GM21381 (cell line): ENCODE results near the gene CMTM2.
A peak's percentile ranks its signal among the peaks of the same experiment; 100 is the strongest.
"Not testable (repeated sequence)": the region's sequence is repeated elsewhere in the genome, so short reads cannot be mapped to it uniquely, and the experiment has no call there.

Experiments
- ATAC-seq: cut with Tn5 transposase; IDR thresholded peaks from one replicate; pipeline ENCODE4 v1.9.1; 2021; ENCODE audit warnings: mild to moderate bottlenecking, moderate library complexity; ENCODE audit not compliant: unreplicated experiment

CMTM2 gene

DNA sequence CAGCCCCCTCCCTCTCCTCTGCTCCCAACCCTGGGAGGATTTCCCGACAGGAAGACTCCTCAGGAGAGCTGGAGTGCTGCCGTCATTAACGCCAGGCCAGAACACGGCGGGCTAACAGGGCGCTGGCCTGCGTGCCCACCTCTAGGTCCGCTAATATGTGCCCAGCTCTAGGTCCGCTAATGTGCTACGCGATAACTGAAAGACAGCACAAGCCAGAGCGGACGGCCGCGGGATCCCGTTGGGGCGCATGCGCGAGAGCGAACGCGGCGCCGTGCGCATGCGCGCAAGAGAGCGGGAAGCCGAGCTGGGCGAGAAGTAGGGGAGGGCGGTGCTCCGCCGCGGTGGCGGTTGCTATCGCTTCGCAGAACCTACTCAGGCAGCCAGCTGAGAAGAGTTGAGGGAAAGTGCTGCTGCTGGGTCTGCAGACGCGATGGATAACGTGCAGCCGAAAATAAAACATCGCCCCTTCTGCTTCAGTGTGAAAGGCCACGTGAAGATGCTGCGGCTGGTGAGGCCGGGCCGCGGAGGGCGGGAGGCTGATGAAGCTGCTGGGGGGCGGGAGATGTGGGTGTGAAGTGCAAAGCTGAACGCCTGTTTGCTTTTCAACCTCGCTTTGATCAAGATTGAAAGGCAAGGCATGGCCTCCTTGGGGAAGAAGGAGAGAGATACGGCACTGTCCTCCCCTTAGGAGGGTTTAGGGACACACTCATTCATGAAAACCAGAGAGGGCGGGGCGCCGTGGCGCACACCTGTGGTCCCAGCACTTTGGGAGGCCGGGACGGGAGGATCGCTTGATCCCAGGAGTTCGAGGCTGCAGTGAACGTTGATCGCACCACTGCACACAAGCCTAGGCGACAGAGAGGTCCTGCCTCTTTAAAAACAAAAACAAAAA lies 26.7 kb upstream of the CMTM2 start, which contains the start of gene CKLF:
Gene CKLF, plus strand, starts transcription at position 291 of the 892 bp plus-strand sequence. Its CDS starts 140 bp downstream, at position 431.
- ATAC-seq = peak; percentile 78

DNA sequence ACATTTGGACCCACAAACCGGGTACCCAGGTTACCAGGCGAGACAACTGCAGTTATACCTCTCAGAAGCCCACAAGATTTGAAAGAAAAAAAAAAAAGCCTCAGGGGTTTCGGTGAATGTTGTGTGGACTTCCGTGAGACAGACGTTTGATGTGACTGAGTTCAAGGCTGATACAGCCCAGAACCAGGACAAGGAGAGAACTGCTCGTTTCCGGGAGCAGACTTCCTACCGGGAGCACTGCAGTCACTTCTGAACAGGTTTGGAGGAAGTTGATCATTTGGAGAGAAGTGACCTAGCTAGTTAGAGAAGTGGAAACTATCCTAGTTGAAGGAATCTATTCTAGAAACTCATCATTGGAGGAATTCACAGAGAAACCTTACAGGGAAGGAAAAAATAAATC lies 26.0 kb upstream of the CMTM2 start:
- no peak for ATAC-seq

DNA sequence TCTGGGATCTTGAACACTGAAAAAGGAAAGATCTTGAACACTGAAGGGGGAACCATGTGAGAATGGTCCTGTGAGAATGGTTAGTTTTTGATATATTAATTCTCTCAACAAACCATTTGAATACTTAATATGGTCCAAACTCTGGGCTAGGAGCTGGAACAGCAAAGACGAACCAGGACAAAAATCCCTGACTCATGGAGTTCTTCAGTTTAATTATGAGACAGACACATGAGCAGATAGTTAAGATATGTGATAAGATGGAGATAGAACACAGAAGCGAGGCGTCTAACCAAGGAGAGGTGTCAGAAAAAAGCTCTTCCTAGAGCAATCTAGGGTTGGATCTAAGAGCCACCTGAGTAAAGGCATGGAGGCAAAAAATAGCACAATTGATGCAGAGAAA lies 25.2 kb upstream of the CMTM2 start:
- no peak for ATAC-seq

DNA sequence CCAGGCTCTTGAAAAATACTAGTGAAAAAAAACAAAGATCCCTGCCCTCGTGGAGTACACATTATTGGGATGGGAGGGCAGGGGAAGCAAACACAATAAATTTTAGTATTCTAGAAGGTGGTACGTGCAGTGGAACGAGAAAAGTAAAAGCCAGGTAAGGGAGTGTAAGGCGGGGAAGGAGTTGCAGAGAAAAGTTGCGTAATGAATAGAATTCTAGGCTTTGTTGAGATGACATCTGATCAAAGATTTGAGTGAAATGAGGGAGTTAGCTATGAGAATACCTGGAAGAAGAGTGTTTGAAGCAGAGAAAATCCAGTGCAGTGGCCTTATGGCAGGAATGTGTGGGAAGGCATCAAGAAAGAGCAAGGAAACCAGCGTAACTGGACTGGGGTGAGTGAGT lies 24.8 kb upstream of the CMTM2 start:
- ATAC-seq = no peak

DNA sequence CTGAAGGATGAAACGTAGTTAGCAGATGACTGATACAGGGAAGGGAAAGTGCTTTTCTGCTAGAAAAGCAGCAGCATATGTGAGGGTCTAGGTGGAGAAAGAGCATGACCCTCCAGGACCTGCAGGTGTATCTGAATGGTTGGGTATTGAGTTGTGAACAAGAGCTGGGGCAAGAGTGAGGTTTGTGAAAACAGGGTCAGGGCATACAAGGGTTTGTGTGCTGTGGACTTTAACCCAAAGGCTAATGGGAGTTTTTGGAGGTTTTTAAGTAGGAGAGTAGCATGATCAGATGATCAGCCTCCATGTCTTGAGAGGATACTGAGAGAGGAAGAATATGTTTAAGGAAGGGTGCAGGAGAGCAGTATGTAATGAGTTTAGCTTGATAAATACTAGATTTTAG lies 19.2 kb upstream of the CMTM2 start:
- no peak for ATAC-seq

DNA sequence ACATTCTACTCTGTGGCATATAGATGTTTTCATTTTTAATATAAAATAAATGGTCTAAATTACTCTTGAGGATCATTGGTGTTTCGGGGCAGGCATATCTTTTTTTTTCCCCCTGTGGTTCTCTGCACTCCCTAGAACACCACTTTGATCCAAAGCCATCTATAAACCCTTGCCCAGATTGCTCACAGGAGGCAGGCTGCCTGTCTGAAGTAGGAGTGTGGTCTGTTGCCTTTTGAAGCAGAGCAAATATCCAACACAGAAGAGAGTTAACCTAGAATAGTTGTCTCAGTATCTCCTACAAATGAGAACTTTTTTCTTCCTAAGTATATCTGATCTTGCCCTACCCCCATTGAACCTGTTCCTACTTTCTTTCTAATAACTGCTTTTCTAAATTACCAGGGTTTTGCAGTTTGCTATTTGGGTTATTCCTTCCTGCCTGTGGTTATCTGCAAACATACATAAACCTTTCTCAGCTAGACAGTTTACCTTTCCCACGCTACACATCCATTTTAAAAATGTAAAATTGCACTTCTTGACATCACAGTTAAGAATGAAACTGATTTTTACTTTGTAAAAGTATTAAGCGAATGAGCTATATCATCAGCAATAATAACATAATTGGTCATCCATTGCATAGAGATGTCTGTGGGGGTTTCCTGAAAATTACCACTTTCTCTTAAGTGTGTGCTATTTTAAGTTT lies 17.7 kb upstream of the CMTM2 start:
- no peak for ATAC-seq

DNA sequence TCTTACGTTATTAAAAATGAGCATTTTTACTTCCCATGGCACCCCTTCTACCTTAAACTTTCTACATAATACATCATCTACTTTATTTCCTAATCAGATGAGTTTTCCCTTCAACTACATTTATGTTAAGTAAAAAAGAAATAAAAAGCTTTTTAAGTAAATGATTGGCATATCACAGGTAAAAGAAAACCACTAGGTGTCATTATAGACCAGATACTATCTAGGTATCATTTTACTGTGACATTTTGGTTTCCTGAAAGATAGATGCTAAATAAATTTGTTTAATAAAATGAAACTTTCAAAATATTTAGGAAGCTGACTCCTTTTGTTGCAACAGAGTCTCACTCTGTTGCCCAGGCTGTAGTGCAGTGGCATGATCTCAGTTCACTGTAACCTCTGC lies 16.9 kb upstream of the CMTM2 start:
- ATAC-seq = no peak

DNA sequence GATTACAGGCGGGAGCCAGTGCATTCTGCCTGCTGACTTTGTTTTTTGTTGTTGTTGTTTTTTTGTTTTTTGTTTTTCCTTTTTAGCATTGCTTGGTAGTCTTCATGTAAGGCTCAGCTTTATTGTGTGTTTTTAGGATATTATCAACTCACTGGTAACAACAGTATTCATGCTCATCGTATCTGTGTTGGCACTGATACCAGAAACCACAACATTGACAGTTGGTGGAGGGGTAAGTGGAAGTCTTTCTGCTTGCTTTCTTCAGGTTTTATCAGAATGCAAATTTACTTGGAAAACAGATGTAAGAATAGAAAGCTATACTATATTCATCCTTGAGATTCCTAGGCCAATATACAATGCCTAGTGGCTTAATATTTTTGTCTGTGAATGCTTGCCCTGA lies 16.3 kb upstream of the CMTM2 start:
- ATAC-seq = no peak

DNA sequence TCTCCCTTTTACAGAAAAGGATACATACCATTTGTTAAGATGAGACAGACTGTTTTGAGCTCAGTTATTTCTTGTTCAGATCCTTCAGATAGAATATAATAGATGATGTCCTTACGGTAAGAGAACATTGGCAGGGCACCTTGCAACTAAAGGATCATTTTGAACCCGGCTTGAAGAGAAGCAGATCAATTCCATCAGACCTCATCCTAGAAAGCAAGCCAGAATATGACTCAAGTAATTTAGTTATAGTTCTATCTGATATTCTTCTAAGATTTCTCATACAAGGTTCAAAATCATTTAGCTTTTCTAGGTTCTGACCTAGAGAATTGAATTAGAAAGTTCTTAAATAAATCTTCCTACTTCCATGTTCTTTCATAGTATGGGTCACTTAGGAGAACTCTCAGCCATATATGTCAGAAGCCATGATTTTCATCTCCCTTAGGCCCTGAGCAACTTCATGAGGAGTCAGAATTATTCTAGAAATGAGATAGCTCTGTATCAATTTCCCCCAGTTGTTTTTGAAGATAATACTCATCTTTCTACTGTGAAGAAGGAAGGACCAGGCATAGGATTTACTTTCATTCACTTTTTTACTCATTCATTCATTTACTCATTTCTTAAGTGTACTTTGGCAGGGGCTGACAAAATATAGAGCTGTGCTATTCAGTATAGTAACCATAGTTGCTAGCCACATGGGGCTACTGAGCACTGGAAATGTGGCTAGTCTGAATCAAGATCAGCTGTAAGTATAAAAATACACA lies 15.5 kb upstream of the CMTM2 start:
- no peak for ATAC-seq

DNA sequence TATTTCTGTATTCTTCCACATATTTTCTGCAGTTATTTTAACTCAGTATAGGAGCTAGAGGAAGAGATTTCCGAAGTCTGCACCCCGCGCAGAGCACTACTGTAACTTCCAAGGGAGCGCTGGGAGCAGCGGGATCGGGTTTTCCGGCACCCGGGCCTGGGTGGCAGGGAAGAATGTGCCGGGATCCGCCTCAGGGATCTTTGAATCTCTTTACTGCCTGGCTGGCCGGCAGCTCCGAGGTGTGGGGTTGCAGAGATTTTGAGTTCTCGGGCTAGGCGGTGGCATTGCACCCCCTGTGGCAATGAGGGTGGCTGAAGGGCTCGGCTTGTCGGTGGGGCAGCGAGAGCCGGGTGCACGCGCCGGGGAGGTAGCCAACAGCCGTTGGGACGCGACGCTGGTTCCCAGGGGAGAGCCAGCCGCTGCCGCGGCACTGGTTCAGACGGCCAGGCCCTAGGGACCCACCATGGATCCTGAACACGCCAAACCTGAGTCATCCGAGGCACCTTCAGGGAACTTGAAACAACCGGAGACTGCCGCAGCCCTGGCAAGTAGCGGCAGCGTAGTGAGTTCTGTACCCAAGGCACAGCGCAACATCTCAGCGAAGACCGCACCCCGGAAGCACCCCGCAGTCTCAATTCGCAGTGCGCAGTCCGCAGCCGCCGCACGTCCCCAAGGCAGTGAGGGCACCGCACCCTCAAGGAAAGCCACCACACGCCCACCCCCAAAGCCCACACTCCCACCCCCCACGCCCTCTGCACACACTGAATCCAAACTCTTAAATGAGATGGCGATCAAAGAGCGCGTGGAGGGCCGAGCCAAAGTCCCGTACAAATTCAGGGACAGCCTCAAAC lies 13.0 kb upstream of the CMTM2 start, which contains the start of gene CMTM1:
Gene CMTM1, plus strand, starts transcription at position 389 of the 851 bp plus-strand sequence. Its CDS starts 75 bp downstream, at position 464.
- ATAC-seq = no peak

DNA sequence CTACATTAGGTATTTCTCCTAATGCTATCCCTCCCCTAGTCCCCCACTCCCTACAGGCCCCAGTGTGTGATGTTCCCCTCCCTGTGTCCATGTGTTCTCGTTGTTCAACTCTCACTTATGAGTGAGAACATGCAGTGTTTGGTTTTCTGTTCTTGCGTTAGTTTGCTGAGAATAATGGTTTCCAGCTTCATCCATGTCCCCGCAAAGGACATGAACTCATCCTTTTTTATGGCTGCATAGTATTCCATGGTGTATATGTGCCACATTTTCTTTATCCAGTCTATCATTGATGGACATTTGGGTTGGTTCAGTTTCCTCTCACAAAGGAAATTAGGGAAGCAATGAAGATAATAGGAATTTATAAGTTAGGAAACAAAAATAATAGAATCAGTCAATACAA lies 12.0 kb upstream of the CMTM2 start:
- ATAC-seq = not testable (repeated sequence)

DNA sequence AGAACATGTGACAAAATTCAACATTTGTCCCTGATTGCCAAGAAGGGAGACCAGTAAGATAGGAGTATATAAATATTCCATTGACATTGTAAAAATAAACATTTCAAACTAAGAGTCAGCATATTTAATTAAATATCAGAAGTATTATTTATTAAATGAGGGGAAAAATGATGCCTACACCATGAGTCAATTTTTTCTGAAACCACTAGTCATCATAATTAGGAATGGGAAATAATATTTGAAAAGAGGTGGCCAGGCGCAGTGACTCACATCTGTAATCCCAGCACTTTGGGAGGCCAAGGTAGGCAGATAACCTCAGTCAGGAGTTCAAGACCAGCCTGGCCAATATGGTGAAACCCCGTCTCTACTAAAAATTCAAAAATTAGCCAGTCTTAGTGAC lies 10.9 kb upstream of the CMTM2 start:
- ATAC-seq = no peak

DNA sequence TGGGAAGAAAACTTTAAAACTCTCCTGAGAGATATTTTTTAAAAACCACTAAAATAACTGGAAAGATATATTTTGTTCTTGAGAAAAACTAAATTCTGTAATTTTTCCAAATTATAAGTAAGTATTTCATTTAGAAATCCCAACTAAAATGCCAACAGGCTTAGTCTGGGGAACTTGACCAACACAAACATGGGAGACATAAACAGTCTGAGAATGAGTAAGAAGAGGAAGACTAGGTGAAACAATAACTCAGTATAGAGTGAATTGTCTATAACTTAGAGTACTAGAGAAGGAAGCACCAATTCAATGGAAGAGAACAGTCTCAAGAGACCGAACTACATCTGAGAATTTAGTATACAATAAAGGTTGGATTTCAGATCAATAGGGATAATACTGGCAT lies 10.1 kb upstream of the CMTM2 start:
- ATAC-seq = no peak

DNA sequence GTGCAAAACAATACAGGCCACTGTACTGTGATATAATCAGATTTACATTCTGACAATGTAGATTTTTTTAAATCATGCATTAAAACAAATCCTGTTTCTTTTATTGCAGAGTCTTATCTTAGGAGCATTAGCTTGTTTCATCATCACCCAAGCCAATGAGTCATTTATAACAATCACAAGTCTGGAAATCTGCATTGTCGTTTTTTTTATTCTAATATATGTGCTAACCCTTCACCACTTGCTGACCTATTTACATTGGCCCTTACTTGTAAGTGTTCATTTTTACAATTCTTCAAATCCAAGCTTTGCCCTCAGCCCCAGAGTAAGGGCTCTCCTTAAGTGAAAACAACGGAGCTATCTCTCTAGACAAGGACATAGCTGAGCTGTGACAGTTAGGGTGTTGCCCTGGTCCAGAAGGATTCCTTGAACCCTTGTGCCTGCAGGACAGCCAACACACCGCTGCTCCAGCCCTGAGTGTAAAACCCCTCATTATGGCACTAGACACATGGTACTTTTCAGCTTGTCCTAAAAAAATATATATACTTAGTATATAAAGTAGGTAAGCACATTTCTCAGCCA lies 9.3 kb upstream of the CMTM2 start:
- ATAC-seq = no peak

DNA sequence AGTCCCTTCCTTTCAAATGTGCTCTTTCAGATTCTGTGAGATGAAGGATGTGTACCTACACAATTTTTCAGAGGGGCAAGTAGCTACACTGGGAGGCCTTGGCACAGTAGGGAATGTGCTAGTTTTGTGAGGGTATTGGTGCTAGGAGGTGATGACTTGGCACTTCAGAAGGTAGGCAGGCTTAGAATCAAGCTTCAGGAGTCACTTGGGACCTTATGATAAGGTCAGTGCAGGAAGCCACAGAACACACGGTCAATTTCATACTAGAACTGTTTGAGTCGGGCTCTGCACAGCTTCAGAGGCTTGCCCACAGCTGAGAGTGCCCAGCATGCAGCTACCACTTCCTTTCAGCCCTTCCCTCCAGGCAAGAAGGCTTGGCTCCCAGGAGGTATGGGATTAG lies 6.9 kb upstream of the CMTM2 start:
- no peak for ATAC-seq

DNA sequence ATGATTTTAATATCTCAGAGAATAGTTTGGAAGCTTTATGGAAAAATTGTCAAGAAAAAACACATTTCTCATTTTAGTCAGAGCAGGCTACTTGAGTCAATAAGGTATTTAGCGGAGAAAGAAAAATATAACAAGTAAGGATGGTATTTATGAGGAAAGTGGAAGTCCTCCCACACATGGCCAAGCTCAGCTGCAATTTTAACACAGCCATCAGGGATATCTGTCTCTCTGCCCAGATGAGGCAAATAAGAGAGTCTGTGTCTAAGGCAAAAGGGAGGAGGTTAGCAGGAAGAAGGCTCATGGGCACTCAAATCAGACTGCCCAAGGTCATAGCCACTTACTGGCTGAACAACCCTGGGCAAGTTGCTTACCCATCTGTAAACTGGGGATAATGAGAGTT lies 5.2 kb upstream of the CMTM2 start:
- ATAC-seq = no peak

DNA sequence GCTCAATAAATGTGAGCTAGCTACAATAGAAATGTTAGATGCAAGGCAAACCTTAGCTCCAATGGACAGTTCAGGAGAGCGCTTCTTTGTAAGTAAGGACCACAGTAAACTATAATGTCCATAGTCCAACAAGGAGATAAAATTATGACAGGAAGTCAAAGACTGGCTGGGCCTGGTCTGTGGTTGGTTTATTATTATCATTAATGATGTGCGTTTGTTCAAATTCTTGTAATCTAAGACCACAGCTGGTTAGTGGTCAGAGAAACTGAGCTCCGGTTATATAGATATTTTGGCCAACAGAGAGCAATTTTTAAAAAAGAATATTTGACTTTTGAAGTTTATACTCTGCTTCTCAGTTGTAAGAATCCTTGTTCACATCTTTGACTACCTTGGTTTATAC lies 4.7 kb upstream of the CMTM2 start:
- no peak for ATAC-seq

DNA sequence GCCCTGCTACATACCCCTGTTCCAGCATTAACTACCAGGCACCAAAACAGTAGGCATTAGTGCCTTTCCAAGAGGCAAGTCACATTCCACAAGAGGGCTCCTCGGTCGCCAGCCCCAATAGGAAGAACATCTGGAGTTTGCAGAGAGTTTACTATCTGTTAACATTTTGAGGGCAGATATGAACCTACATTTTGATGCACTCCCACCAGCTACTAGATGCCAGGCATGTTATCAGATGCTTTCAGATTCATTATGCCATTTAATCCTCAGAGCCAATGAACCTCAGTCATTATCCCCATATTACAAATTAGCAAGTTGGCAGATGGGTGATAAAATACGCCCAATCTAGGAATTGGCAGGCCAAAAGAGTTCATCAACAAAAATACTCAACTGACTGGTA lies 4.2 kb upstream of the CMTM2 start:
- no peak for ATAC-seq

DNA sequence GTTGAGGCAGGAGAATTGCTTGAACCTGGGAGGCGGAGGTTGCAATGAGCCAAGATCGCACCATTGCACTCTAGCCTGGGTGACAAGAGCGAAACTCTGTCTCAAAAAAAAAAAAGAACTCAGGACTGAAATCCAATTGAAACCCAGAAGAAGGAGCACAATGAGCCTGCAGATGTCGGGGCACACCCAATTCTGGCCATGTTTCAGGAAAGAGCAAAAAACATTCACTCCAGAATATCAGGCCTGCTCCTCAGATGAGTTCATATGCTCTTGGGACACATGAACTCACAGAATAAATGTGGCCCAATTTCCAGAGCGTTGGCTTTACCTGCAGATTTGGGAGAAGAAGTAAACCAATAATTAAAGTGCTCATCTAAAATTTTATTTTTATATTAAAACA lies 3.0 kb upstream of the CMTM2 start:
- no peak for ATAC-seq

DNA sequence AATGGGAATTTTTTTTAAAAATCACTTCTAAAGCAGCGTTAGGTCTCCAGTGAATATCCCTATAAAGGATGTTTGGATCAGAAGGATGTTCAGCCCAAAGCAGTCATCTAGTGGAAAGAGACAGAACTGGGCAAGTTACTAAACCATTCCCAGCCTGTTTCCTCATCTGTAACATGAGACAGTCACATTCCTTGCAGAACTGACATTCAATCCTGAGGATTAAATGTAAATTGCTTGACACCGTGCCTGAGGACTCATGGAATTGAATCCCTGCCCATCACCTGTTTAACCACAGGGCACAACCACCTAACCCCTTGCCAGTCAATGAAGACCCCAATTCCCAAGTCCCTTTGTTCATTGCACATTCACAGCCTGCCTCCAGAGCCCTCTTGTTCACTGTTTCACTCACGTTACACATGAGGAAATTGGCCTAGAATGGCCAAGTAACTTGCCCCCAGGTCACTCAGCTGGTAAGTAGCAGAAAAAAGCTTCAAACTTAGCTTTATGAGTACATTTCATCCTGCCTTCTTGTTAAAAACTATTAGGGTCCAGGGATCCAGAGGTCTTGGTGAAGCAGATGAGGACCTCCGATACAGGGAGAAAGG lies 1.4 kb downstream of the CMTM2 start:
- no peak for ATAC-seq
